ENCODE results near the gene COX8C. TPM values are rescaled to one million over a fixed set of nuclear protein-coding genes. Genes with fewer than 3 reads are reported as not detected.

Gene COX8C
- total and polyA plus RNA-seq, 2 donors (not counting 1 experiment from before 2014, with no cell fraction given) = 0.33 TPM; not detected in 1

DNA sequence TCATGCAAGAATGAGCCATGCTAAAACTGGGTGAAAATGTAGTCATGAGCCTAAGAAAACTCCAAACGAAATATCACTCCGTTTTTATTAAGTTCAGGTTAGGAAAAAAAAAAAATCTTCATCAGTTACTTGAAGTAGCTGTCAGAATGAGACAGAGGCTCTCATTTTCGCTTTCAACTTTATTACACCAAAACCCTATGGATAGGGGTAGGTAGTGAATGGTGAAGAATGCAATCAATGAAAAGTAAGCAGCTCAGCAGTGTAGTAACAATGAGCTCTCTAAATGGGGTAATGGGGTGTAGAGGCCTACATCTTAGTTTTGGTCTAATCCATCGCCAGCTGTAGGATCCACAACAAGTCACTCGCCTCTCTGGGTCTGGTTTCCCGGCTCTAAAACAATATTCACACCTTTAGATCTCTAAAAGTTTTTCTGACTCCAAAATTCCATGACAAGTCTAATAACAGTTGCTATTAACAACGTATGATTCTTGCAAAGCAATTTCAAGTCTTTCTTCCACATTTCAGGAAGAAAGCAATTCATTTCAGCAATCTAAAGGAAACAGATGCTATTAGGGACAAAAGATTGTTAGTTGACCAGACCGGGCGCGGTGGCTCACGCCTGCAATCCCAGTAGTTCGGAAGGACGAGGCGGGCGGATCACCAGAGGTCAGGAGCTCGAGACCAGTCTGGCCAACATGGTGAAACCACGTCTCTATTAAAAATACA lies 15.8 kb upstream of the COX8C start:
- no peak for DNase-seq (ENCODE audit: low read depth in 2 of 2)
- Histone ChIP-seq H3K9ac (ENCODE audit: insufficient read depth, low read length) (no peak overlapping the region), H3K79me2 (ENCODE audit: control insufficient read depth, insufficient read depth, low read length) (peaks cover 62% of the 10 kb centered on the region)

DNA sequence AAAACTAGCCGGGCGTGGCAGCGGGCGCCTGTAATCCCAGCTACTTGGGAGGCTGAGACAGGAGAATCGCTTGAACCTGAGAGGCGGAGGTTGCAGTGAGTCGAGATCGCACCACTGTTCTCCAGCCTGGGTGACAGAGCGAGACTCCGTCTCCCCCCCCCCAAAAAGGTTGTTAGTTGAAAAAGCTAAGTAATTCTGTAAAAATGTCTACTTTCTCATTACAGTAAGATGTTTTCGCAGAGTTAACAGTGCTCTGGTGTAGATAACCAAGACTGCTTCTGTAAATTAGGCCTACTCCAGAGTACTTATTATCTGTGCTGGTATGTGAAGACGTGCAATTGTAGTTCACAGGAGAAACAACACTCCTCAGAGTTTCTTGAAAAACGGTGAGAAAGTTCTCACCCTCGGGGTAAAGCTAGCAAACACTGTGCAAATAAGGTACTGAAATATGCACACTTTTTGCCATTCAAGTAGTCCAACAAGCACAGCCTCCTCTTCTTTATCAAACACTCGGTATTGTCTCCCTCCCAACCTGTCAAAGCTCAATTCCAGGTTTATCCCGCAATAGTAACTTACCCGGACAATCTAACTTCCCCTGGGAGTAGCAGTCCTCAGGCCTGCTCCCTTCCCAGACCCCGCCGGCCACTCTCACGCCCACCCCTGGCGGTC lies 15.1 kb upstream of the COX8C start:
- TF ChIP-seq EZH2 (IDR thresholded peaks at IDR 0.05; ENCODE audit: low read length, missing control alignments) = no peak
- TF ChIP-seq, protein P1, sequence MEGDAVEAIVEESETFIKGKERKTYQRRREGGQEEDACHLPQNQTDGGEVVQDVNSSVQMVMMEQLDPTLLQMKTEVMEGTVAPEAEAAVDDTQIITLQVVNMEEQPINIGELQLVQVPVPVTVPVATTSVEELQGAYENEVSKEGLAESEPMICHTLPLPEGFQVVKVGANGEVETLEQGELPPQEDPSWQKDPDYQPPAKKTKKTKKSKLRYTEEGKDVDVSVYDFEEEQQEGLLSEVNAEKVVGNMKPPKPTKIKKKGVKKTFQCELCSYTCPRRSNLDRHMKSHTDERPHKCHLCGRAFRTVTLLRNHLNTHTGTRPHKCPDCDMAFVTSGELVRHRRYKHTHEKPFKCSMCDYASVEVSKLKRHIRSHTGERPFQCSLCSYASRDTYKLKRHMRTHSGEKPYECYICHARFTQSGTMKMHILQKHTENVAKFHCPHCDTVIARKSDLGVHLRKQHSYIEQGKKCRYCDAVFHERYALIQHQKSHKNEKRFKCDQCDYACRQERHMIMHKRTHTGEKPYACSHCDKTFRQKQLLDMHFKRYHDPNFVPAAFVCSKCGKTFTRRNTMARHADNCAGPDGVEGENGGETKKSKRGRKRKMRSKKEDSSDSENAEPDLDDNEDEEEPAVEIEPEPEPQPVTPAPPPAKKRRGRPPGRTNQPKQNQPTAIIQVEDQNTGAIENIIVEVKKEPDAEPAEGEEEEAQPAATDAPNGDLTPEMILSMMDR (conservative IDR thresholded peaks at IDR 0.05 in 1 of 2, IDR thresholded peaks at IDR 0.05 in 1 of 2; ENCODE audit: low read depth in 1 of 2, low read length in 2 of 2) = no peak
- Histone ChIP-seq H3K36me3 (ENCODE audit: control insufficient read depth, insufficient read depth, low read length) (no peaks in the 10 kb centered on the region), H3K27ac (ENCODE audit: insufficient read depth, low read length) (peak overlapping the region; percentile 82), H3K27me3 (ENCODE audit: control insufficient read depth, insufficient read depth, low read length) (no peaks in the 10 kb centered on the region), H3K9ac (ENCODE audit: insufficient read depth, low read length) (peak overlapping the region; percentile 88), H3K4me1 (ENCODE audit: control insufficient read depth, extremely low read depth, insufficient read depth, low read length) (no peaks in the 10 kb centered on the region), H3K79me2 (ENCODE audit: control insufficient read depth, insufficient read depth, low read length) (peaks cover 55% of the 10 kb centered on the region), H3K4me2 (ENCODE audit: extremely low read depth, insufficient read depth, low read length) (peak overlapping the region; percentile 77), H3K9me3 (ENCODE audit: control insufficient read depth, insufficient read depth, low read depth, low read length) (no peaks in the 10 kb centered on the region), H3K4me3 (replicated peaks in 1 of 4; ENCODE audit: control extremely low read depth in 1 of 4, insufficient read depth in 1 of 4, low read depth in 3 of 4, low read length in 4 of 4) (peak overlapping the region; percentile 50 to 82 (median 72)), H2AFZ (ENCODE audit: low read length) (no peak overlapping the region), H4K20me1 (ENCODE audit: control insufficient read depth, extremely low read depth, insufficient read depth, low read length) (no peaks in the 10 kb centered on the region)
- peak in 1 of 2 donors; percentile 9 for DNase-seq (ENCODE audit: low read depth in 2 of 2)

More for the DNA sequence above, 15.8 kb upstream of the COX8C start:
- no peak overlapping the region for H3K27ac ChIP-seq (ENCODE audit: insufficient read depth, low read length)
- no peaks in the 10 kb centered on the region for H3K27me3 ChIP-seq (ENCODE audit: control insufficient read depth, insufficient read depth, low read length)
- H4K20me1 ChIP-seq (ENCODE audit: control insufficient read depth, extremely low read depth, insufficient read depth, low read length) = no peaks in the 10 kb centered on the region
- no peaks in the 10 kb centered on the region for H3K9me3 ChIP-seq (ENCODE audit: control insufficient read depth, insufficient read depth, low read depth, low read length)
- no peak for TF ChIP-seq EZH2 (IDR thresholded peaks at IDR 0.05; ENCODE audit: low read length, missing control alignments)
- TF ChIP-seq, protein P1 (conservative IDR thresholded peaks at IDR 0.05 in 1 of 2, IDR thresholded peaks at IDR 0.05 in 1 of 2; ENCODE audit: low read depth in 1 of 2, low read length in 2 of 2) = no peak
- no peaks in the 10 kb centered on the region for H3K4me1 ChIP-seq (ENCODE audit: control insufficient read depth, extremely low read depth, insufficient read depth, low read length)
- peak overlapping the region; percentile 77 for H3K4me2 ChIP-seq (ENCODE audit: extremely low read depth, insufficient read depth, low read length)
- H2AFZ ChIP-seq (ENCODE audit: low read length) = no peak overlapping the region
- peak overlapping the region; percentile 20 to 76 (median 60) for H3K4me3 ChIP-seq (replicated peaks in 1 of 4; ENCODE audit: control extremely low read depth in 1 of 4, insufficient read depth in 1 of 4, low read depth in 3 of 4, low read length in 4 of 4)
- no peaks in the 10 kb centered on the region for H3K36me3 ChIP-seq (ENCODE audit: control insufficient read depth, insufficient read depth, low read length)

DNA sequence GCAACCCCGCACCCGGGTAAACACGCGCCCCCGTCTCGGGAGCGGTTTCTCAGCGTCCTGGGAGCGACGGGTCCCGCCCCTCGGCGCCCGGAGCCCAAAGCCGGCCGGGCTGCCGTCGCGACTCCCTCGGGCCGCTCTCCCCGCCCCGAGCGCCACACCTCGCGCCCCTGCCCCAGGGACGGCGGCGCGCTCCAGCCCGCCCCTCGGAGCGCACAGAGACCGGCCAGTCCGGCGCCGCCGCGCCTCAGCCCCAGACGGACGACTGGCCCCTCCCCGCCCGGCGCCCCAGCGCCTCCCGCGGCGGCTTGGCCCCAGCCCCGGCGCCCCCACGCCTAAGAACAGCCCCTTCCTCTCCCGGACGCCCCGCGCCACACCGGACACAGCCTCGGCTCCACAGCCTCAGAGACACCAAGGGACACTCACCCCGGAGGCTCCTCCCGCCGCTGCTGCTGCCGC lies 14.6 kb upstream of the COX8C start:
- peak overlapping the region; percentile 88 for H3K9ac ChIP-seq (ENCODE audit: insufficient read depth, low read length)
- peaks cover 49% of the 10 kb centered on the region for H3K79me2 ChIP-seq (ENCODE audit: control insufficient read depth, insufficient read depth, low read length)
- H3K4me2 ChIP-seq (ENCODE audit: extremely low read depth, insufficient read depth, low read length) = peak overlapping the region; percentile 77
- peak overlapping the region; percentile 82 for H3K27ac ChIP-seq (ENCODE audit: insufficient read depth, low read length)
- no peaks in the 10 kb centered on the region for H3K27me3 ChIP-seq (ENCODE audit: control insufficient read depth, insufficient read depth, low read length)
- H4K20me1 ChIP-seq (ENCODE audit: control insufficient read depth, extremely low read depth, insufficient read depth, low read length) = no peaks in the 10 kb centered on the region
- no peaks in the 10 kb centered on the region for H3K9me3 ChIP-seq (ENCODE audit: control insufficient read depth, insufficient read depth, low read depth, low read length)
- TF ChIP-seq, protein P1 (conservative IDR thresholded peaks at IDR 0.05 in 1 of 2, IDR thresholded peaks at IDR 0.05 in 1 of 2; ENCODE audit: low read depth in 1 of 2, low read length in 2 of 2) = no peak
- no peak for TF ChIP-seq EZH2 (IDR thresholded peaks at IDR 0.05; ENCODE audit: low read length, missing control alignments)
- peak overlapping the region; percentile 50 to 82 (median 72) for H3K4me3 ChIP-seq (replicated peaks in 1 of 4; ENCODE audit: control extremely low read depth in 1 of 4, insufficient read depth in 1 of 4, low read depth in 3 of 4, low read length in 4 of 4)
- no peaks in the 10 kb centered on the region for H3K36me3 ChIP-seq (ENCODE audit: control insufficient read depth, insufficient read depth, low read length)
- no peaks in the 10 kb centered on the region for H3K4me1 ChIP-seq (ENCODE audit: control insufficient read depth, extremely low read depth, insufficient read depth, low read length)
- DNase-seq (ENCODE audit: low read depth in 2 of 2) = peak; percentile 28 to 63
- peak overlapping the region; percentile 52 for H2AFZ ChIP-seq (ENCODE audit: low read length)

All from fibroblast of lung (primary cell).